MCF 10A (cell line): ENCODE results near the gene GALM. TPM values are rescaled to one million over a fixed set of nuclear protein-coding genes. Genes with fewer than 3 reads are reported as not detected.
"Not testable (repeated sequence)": the region's sequence is repeated elsewhere in the genome, so short reads cannot be mapped to it uniquely, and the experiment has no call there.

Source experiments
- BruUV-seq: library from RNA; stranded (reverse); fragments of 400-500 nt; replicated peaks from 2 replicates; lab custom pipeline; 2021; lab: Mats Ljungman, UMichigan
- CTCF ChIA-PET: fragments of 300-600 bp; sonication (Branson Sonifier 250); formaldehyde crosslinking; extraction: SDS; loops from one replicate; lab custom pipeline; 2021; ENCODE audit warnings: antibody characterized with exemption, inconsistent platforms; lab: Yijun Ruan, JAX
- POLR2A ChIA-PET: fragments of 300-600, 350-650 bp; sonication (Branson Sonifier 250); formaldehyde crosslinking; extraction: SDS; loops from one replicate; lab custom pipeline; 2020; ENCODE audit warnings: antibody characterized with exemption, inconsistent platforms; lab: Yijun Ruan, JAX
- DNase-seq: peaks from one replicate; pipeline ENCODE4 v3.0.0-alpha.2; 2018; ENCODE audit not compliant: unreplicated experiment
- H3K27ac Mint-ChIP-seq: one replicate; pipeline ENCODE4 v1.8.0; 2022; ENCODE audit warnings: mild to moderate bottlenecking, low read depth, mixed read lengths; ENCODE audit not compliant: unreplicated experiment
- H3K27me3 Mint-ChIP-seq: one replicate; pipeline ENCODE4 v1.8.0; 2022; ENCODE audit warnings: mixed read lengths; ENCODE audit not compliant: insufficient read depth, unreplicated experiment
- H3K36me3 Mint-ChIP-seq: one replicate; pipeline ENCODE4 v1.8.0; 2022; ENCODE audit warnings: mild to moderate bottlenecking, moderate library complexity, mixed read lengths; ENCODE audit not compliant: insufficient read depth, unreplicated experiment
- H3K4me1 Mint-ChIP-seq: one replicate; pipeline ENCODE4 v1.8.0; 2022; ENCODE audit warnings: mixed read lengths; ENCODE audit not compliant: insufficient read depth, unreplicated experiment
- H3K4me3 Mint-ChIP-seq: one replicate; pipeline ENCODE4 v1.8.0; 2022; ENCODE audit warnings: mild to moderate bottlenecking, moderate library complexity, mixed read lengths; ENCODE audit not compliant: unreplicated experiment
- H3K9me3 Mint-ChIP-seq: one replicate; pipeline ENCODE4 v1.8.0; 2022; ENCODE audit warnings: mixed read lengths; ENCODE audit not compliant: unreplicated experiment
- CTCF ChIP-seq: fragments of 200-600 bp; IDR thresholded peaks from one replicate; pipeline ENCODE4 v1.8.0; 2022; ENCODE audit warnings: antibody characterized with exemption, mild to moderate bottlenecking; ENCODE audit not compliant: unreplicated experiment
- intact Hi-C: fragments of 100-400 bp; cut with micrococcal nuclease; formaldehyde crosslinking; loops from 2 replicates; pipeline ENCODE4 v1.14.1; 2022
- total RNA-seq: library from RNA; stranded (reverse); gene quantifications from 2 replicates; pipeline ENCODE4 v1.2.3, GENCODE V29; 2022

The GALM gene
- total RNA-seq, 1 experiment from 2014 or later = not detected

- no peak for TF ChIP-seq CTCF
- no TSS peak for BruUV-seq
- ChIA-PET CTCF (interaction anchor here (0.6 to 1.1 kb wide), 6 partner anchors 12 to 1250 kb away, joined by 3 to 5 read pairs (median 3); no protein-coding TSS in a partner anchor), POLR2A (interaction anchor here (1.2 kb wide), 1 partner anchor 99 kb away, joined by 6 read pairs; no protein-coding TSS in a partner anchor)
- Mint-ChIP-seq H3K9me3 (no peaks in the 10 kb centered on the region), H3K4me3 (no peak overlapping the region), H3K4me1 (no peaks in the 10 kb centered on the region), H3K36me3 (no peaks in the 10 kb centered on the region), H3K27ac (no peak overlapping the region), H3K27me3 (peaks cover 21% of the 10 kb centered on the region)
- DNase-seq = no peak
- intact Hi-C loops = no loop called here
Measured at GRCh38 chr2:38704664-38705063, 38.8 kb downstream of the GALM start.

GRCh38 chr2:38706846-38707345, 41.0 kb downstream of the GALM start:
- H3K36me3 Mint-ChIP-seq = no peaks in the 10 kb centered on the region
- ChIA-PET POLR2A (no interaction called here), CTCF (interaction anchor here (0.5 to 1.3 kb wide), 3 partner anchors 11 to 221 kb away, joined by 3 to 7 read pairs (median 3); no protein-coding TSS in a partner anchor)
- peaks cover 6% of the 10 kb centered on the region for H3K9me3 Mint-ChIP-seq
- intact Hi-C loops = no loop called here
- H3K4me3 Mint-ChIP-seq = no peak overlapping the region
- no peak for TF ChIP-seq CTCF
- DNase-seq = no peak
- BruUV-seq = no TSS peak
- peaks cover 21% of the 10 kb centered on the region for H3K27me3 Mint-ChIP-seq
- no peak overlapping the region for H3K27ac Mint-ChIP-seq
- H3K4me1 Mint-ChIP-seq = no peaks in the 10 kb centered on the region

- CTCF ChIA-PET = interaction anchor here (0.6 to 1.0 kb wide), 3 partner anchors 18 to 105 kb away, joined by 3 read pairs; no protein-coding TSS in a partner anchor
- peaks cover 21% of the 10 kb centered on the region for H3K27me3 Mint-ChIP-seq
- intact Hi-C loops, H3K4me1 Mint-ChIP-seq, H3K27ac Mint-ChIP-seq, BruUV-seq, H3K9me3 Mint-ChIP-seq, H3K36me3 Mint-ChIP-seq, H3K4me3 Mint-ChIP-seq, DNase-seq: not testable (repeated sequence)
- POLR2A ChIA-PET = interaction anchor here (0.6 to 0.7 kb wide), 2 partner anchors 10 to 264 kb away, joined by 4 read pairs; no protein-coding TSS in a partner anchor
Measured at GRCh38 chr2:38708491-38708890, 42.6 kb downstream of the GALM start.

GRCh38 chr2:38708900-38709566, 43.1 kb downstream of the GALM start:
- intact Hi-C loops = no loop called here
- DNase-seq = no peak
- Mint-ChIP-seq H3K27ac (no peak overlapping the region), H3K4me1 (no peaks in the 10 kb centered on the region), H3K4me3 (no peak overlapping the region), H3K9me3 (peaks cover 8% of the 10 kb centered on the region), H3K36me3 (no peaks in the 10 kb centered on the region), H3K27me3 (peaks cover 21% of the 10 kb centered on the region)
- no peak for TF ChIP-seq CTCF
- POLR2A ChIA-PET = interaction anchor here (0.6 to 0.7 kb wide), 2 partner anchors 11 to 265 kb away, joined by 4 read pairs; no protein-coding TSS in a partner anchor
- CTCF ChIA-PET = interaction anchor here (0.6 to 1.0 kb wide), 3 partner anchors 18 to 1877 kb away, joined by 3 read pairs; no protein-coding TSS in a partner anchor
- BruUV-seq = no TSS peak
